ENCODE results near the gene SNAP47. TPM values are rescaled to one million over a fixed set of nuclear protein-coding genes. Genes with fewer than 3 reads are reported as not detected.

The SNAP47 gene
- total RNA-seq, 2 experiments from 2014 or later = 30.3 to 31.2 TPM

- peaks cover 8% of the 10 kb centered on the region for H3K36me3 Mint-ChIP-seq (ENCODE audit: low read depth)
- intact Hi-C loops (cut with DNase I, micrococcal nuclease) = no loop called here
- H3K4me3 Mint-ChIP-seq = no peak overlapping the region
- no peaks in the 10 kb centered on the region for H3K9me3 Mint-ChIP-seq (ENCODE audit: low read depth)
- ChIA-PET POLR2A (no interaction called here), CTCF (no interaction called here)
- no peak overlapping the region for H3K27ac Mint-ChIP-seq
- DNase-seq = no peak
- H3K4me1 Mint-ChIP-seq = peaks cover 32% of the 10 kb centered on the region
- H3K27me3 Mint-ChIP-seq = no peaks in the 10 kb centered on the region
- ATAC-seq = no peak
These were observed 36.1 kb downstream of the SNAP47 start for GRCh38 chr1:227771326-227771725.

GRCh38 chr1:227771771-227772170, 36.5 kb downstream of the SNAP47 start:
- Mint-ChIP-seq H3K27ac (no peak overlapping the region), H3K36me3 (ENCODE audit: low read depth) (peaks cover 8% of the 10 kb centered on the region), H3K4me3 (no peak overlapping the region), H3K9me3 (ENCODE audit: low read depth) (no peaks in the 10 kb centered on the region), H3K27me3 (no peaks in the 10 kb centered on the region), H3K4me1 (peaks cover 28% of the 10 kb centered on the region)
- DNase-seq (no peak), ATAC-seq (no peak)
- CTCF ChIA-PET = no interaction called here
- POLR2A ChIA-PET = no interaction called here
- intact Hi-C loops (cut with DNase I, micrococcal nuclease) = no loop called here

GRCh38 chr1:227773558-227773957, 38.3 kb downstream of the SNAP47 start:
- Mint-ChIP-seq H3K27ac (no peak overlapping the region), H3K27me3 (no peaks in the 10 kb centered on the region), H3K9me3 (ENCODE audit: low read depth) (no peaks in the 10 kb centered on the region), H3K4me3 (no peak overlapping the region), H3K4me1 (peaks cover 21% of the 10 kb centered on the region), H3K36me3 (ENCODE audit: low read depth) (peaks cover 2% of the 10 kb centered on the region)
- POLR2A ChIA-PET = no interaction called here
- intact Hi-C loops (cut with DNase I, micrococcal nuclease) = no loop called here
- no peak for ATAC-seq
- no peak for DNase-seq
- CTCF ChIA-PET = interaction anchor here (0.6 to 2.2 kb wide), 6 partner anchors 8 to 931 kb away, joined by 3 to 6 read pairs (median 4); no protein-coding TSS in a partner anchor

GRCh38 chr1:227774051-227774731, 39.0 kb downstream of the SNAP47 start:
- ATAC-seq (peak; percentile 80), DNase-seq (no peak)
- Mint-ChIP-seq H3K4me3 (no peak overlapping the region), H3K4me1 (peaks cover 21% of the 10 kb centered on the region), H3K27me3 (no peaks in the 10 kb centered on the region), H3K27ac (peak overlapping the region; percentile 61), H3K9me3 (ENCODE audit: low read depth) (no peaks in the 10 kb centered on the region), H3K36me3 (ENCODE audit: low read depth) (no peaks in the 10 kb centered on the region)
- POLR2A ChIA-PET = no interaction called here
- CTCF ChIA-PET = interaction anchor here (1.2 to 2.2 kb wide), 6 partner anchors 9 to 178 kb away, joined by 3 to 6 read pairs (median 4); no protein-coding TSS in a partner anchor
- intact Hi-C loops (cut with DNase I, micrococcal nuclease) = no loop called here

- Mint-ChIP-seq H3K27ac (no peak overlapping the region), H3K27me3 (no peaks in the 10 kb centered on the region), H3K4me3 (no peak overlapping the region), H3K36me3 (ENCODE audit: low read depth) (no peaks in the 10 kb centered on the region), H3K4me1 (peaks cover 21% of the 10 kb centered on the region), H3K9me3 (ENCODE audit: low read depth) (no peaks in the 10 kb centered on the region)
- ATAC-seq (no peak), DNase-seq (no peak)
- intact Hi-C loops (cut with DNase I, micrococcal nuclease) = no loop called here
- ChIA-PET CTCF (interaction anchor here (1.2 to 1.5 kb wide), 3 partner anchors 10 to 177 kb away, joined by 4 to 6 read pairs (median 4); no protein-coding TSS in a partner anchor), POLR2A (no interaction called here)
These were observed 39.8 kb downstream of the SNAP47 start for GRCh38 chr1:227774821-227775661.

GRCh38 chr1:227775841-227776240, 40.6 kb downstream of the SNAP47 start:
- H3K36me3 Mint-ChIP-seq (ENCODE audit: low read depth) = no peaks in the 10 kb centered on the region
- peaks cover 21% of the 10 kb centered on the region for H3K4me1 Mint-ChIP-seq
- H3K4me3 Mint-ChIP-seq = no peak overlapping the region
- intact Hi-C loops (cut with DNase I, micrococcal nuclease) = no loop called here
- ATAC-seq (no peak), DNase-seq (no peak)
- ChIA-PET CTCF (no interaction called here), POLR2A (no interaction called here)
- H3K9me3 Mint-ChIP-seq (ENCODE audit: low read depth) = no peaks in the 10 kb centered on the region
- no peaks in the 10 kb centered on the region for H3K27me3 Mint-ChIP-seq
- H3K27ac Mint-ChIP-seq = no peak overlapping the region

GRCh38 chr1:227776331-227776771, 41.1 kb downstream of the SNAP47 start:
- no peak overlapping the region for H3K27ac Mint-ChIP-seq
- no peak for ATAC-seq
- H3K4me3 Mint-ChIP-seq = no peak overlapping the region

GRCh38 chr1:227777156-227777555, 41.9 kb downstream of the SNAP47 start:
- H3K4me3 Mint-ChIP-seq = no peak overlapping the region
- no peaks in the 10 kb centered on the region for H3K9me3 Mint-ChIP-seq (ENCODE audit: low read depth)
- no peaks in the 10 kb centered on the region for H3K27me3 Mint-ChIP-seq
- ChIA-PET CTCF (no interaction called here), POLR2A (no interaction called here)
- intact Hi-C loops (cut with DNase I, micrococcal nuclease) = no loop called here
- H3K27ac Mint-ChIP-seq = no peak overlapping the region
- DNase-seq (no peak), ATAC-seq (no peak)
- H3K36me3 Mint-ChIP-seq (ENCODE audit: low read depth) = no peaks in the 10 kb centered on the region
- peaks cover 21% of the 10 kb centered on the region for H3K4me1 Mint-ChIP-seq

More at GRCh38 chr1:227776331-227776771, 41.1 kb downstream of the SNAP47 start:
- H3K36me3 Mint-ChIP-seq (ENCODE audit: low read depth) = no peaks in the 10 kb centered on the region
- ChIA-PET CTCF (no interaction called here), POLR2A (no interaction called here)
- H3K27me3 Mint-ChIP-seq = no peaks in the 10 kb centered on the region
- intact Hi-C loops (cut with DNase I, micrococcal nuclease) = no loop called here
- no peaks in the 10 kb centered on the region for H3K9me3 Mint-ChIP-seq (ENCODE audit: low read depth)
- DNase-seq = no peak
- peaks cover 21% of the 10 kb centered on the region for H3K4me1 Mint-ChIP-seq

- ATAC-seq (no peak), DNase-seq (no peak)
- Mint-ChIP-seq H3K4me3 (no peak overlapping the region), H3K27ac (no peak overlapping the region), H3K36me3 (ENCODE audit: low read depth) (peaks cover 4% of the 10 kb centered on the region), H3K4me1 (peaks cover 16% of the 10 kb centered on the region), H3K27me3 (no peaks in the 10 kb centered on the region), H3K9me3 (ENCODE audit: low read depth) (no peaks in the 10 kb centered on the region)
- POLR2A ChIA-PET = no interaction called here
- intact Hi-C loops (cut with DNase I, micrococcal nuclease) = no loop called here
- CTCF ChIA-PET = no interaction called here
These were observed 42.4 kb downstream of the SNAP47 start for GRCh38 chr1:227777646-227778045.

GRCh38 chr1:227778401-227778947, 43.2 kb downstream of the SNAP47 start:
- no peak overlapping the region for H3K4me3 Mint-ChIP-seq

GRCh38 chr1:227779021-227779441, 43.8 kb downstream of the SNAP47 start:
- DNase-seq = no peak
- Mint-ChIP-seq H3K27ac (no peak overlapping the region), H3K27me3 (no peaks in the 10 kb centered on the region), H3K4me1 (peaks cover 4% of the 10 kb centered on the region), H3K9me3 (ENCODE audit: low read depth) (no peaks in the 10 kb centered on the region), H3K4me3 (no peak overlapping the region), H3K36me3 (ENCODE audit: low read depth) (peaks cover 4% of the 10 kb centered on the region)
- ChIA-PET CTCF (no interaction called here), POLR2A (no interaction called here)
- intact Hi-C loops (cut with DNase I, micrococcal nuclease) = no loop called here
- ATAC-seq = no peak

More at GRCh38 chr1:227778401-227778947, 43.2 kb downstream of the SNAP47 start:
- H3K27me3 Mint-ChIP-seq = no peaks in the 10 kb centered on the region
- no peaks in the 10 kb centered on the region for H3K9me3 Mint-ChIP-seq (ENCODE audit: low read depth)
- POLR2A ChIA-PET = no interaction called here
- no peak overlapping the region for H3K27ac Mint-ChIP-seq
- DNase-seq (no peak), ATAC-seq (no peak)
- intact Hi-C loops (cut with DNase I, micrococcal nuclease) = no loop called here
- CTCF ChIA-PET = no interaction called here
- H3K36me3 Mint-ChIP-seq (ENCODE audit: low read depth) = peaks cover 4% of the 10 kb centered on the region
- peaks cover 10% of the 10 kb centered on the region for H3K4me1 Mint-ChIP-seq

All from activated CD4-positive, alpha-beta T cell treated with anti-CD3 and anti-CD28 coated beads for 36 hours (primary cell).